ENCODE measurements around the gene SCN9A.

SCN9A gene

DNA sequence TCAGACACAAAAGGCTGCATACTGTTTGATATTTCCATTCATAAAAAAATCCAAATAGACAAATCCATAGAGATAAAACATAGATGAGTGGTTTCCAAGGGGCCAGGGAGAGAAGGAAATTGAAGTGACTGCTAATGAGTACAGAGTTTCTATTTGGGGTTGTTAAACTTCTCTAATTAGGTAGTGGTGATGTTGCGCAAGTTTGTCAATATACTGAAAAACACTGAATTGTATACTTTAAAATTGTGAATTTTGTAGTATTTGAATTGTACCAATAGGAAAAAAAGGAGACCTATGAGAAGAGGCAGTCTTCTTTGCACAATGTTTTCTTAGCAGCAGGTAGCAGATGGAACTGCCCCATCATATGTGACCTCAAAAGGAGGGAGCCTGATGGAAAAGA lies 71.1 kb downstream of the SCN9A start:
- in situ Hi-C loops (cut with HindIII; ENCODE audit: low pct_unique_long_range_greater_than_20kb, low sequenced_read_pairs) = no loop called here
- DNase-seq (ENCODE audit: low read depth in 1 of 2, low spot score in 1 of 2) = no peak
- TF ChIP-seq JUND (IDR thresholded peaks at IDR 0.05; ENCODE audit: low read depth) = no peak

DNA sequence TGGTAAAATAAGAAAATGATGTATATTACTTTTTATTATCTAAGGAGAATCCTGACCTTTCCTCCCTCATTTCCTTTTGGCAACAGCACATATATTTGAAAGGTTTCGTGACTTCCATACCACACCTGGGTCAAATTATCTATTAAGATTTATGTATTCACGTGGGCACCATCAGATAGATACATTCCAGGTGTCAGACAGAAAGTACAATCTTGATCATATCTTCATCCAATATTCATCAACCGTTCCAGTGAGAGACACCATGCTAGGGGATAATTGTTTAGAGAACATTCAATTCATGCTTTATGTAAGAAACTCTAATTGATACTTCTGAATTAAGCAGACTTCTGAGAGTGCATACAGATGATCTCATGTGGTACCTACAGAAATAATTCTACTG lies 73.7 kb downstream of the SCN9A start:
- no peak for DNase-seq (ENCODE audit: low read depth in 1 of 2, low spot score in 1 of 2)
- no peak for TF ChIP-seq JUND (IDR thresholded peaks at IDR 0.05; ENCODE audit: low read depth)
- in situ Hi-C loops (cut with HindIII; ENCODE audit: low pct_unique_long_range_greater_than_20kb, low sequenced_read_pairs) = no loop called here

DNA sequence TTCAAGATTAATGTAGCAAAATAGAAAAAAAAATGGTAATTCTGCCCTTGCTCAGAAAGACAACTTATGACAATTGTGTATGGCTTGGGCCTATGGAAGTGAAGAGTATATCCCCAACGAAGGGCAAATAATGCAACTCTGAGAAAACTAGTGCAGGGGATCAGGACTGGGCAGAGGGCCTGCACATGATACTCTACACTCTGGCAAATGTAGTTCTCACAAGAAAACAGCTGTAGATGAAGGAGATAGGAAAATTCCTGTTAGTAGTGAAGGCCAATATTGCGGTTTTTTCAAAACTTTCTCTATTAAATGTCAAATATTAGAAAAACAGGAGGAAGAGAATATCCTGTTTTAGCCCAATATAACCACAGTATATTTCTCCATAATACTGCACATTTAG lies 77.8 kb downstream of the SCN9A start:
- no peak for DNase-seq (ENCODE audit: low read depth in 1 of 2, low spot score in 1 of 2)
- no peak for TF ChIP-seq JUND (IDR thresholded peaks at IDR 0.05; ENCODE audit: low read depth)
- in situ Hi-C loops (cut with HindIII; ENCODE audit: low pct_unique_long_range_greater_than_20kb, low sequenced_read_pairs) = no loop called here

DNA sequence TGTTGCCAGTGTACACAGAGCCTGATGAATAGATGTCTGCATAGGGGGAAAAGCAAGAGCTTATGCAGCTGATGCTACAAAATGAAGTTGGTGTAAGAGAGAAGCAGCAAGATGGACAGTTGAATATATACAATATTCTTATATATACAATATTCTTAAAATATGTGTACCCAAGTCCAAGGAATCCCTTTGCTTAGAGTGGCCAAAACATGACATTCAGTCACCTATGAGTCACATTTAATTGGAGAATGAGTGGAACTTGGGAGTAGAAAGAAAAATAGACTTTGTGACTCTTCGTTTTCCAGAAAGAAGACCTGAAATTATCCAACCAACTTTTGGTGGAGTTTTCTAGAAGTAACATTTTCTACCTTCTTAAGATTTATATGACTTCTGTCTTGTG lies 81.8 kb downstream of the SCN9A start:
- in situ Hi-C loops (cut with HindIII; ENCODE audit: low pct_unique_long_range_greater_than_20kb, low sequenced_read_pairs) = no loop called here
- no peak for DNase-seq (ENCODE audit: low read depth in 1 of 2, low spot score in 1 of 2)
- no peak for TF ChIP-seq JUND (IDR thresholded peaks at IDR 0.05; ENCODE audit: low read depth)

DNA sequence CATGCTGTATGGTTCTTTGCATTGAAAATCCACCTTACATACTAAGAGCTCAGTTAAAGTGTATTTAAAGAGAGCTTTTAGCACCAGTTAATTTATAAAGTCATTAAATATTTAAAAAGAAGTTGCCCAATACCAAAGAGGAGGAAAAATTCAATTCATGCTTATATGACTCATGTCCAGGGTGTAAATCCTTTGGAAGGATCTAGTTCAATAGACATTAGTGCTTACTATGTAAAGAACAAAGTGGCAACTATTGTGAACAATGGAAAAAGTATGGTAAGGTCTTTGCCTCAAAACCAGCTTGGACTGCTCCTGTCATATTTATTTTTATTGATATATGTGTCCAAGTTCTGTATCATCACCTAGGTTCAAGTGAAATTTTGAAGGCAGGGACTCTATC lies 90.5 kb downstream of the SCN9A start:
- no peak for TF ChIP-seq JUND (IDR thresholded peaks at IDR 0.05; ENCODE audit: low read depth)
- in situ Hi-C loops (cut with HindIII; ENCODE audit: low pct_unique_long_range_greater_than_20kb, low sequenced_read_pairs) = no loop called here
- no peak for DNase-seq (ENCODE audit: low read depth in 1 of 2, low spot score in 1 of 2)

DNA sequence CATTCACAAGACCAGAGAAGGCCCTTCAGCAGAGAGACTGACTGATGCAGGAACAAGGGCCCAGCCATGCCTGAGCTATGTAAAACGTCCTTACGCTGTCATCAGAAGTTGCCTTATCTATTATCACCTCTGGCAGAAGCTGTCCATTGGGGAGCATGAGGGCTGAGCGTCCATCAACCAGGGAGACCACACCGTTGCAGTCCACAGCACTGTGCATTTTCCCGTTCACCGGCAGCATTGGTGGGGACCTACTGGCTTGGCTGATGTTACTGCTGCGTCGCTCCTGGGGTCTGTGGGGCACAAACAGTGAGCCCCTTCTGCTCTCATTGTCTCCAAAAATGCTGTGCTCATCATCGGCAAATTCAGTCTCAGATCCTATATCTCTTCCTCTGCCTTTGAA lies 91.4 kb downstream of the SCN9A start:
- no peak for TF ChIP-seq JUND (IDR thresholded peaks at IDR 0.05; ENCODE audit: low read depth)
- no peak for DNase-seq (ENCODE audit: low read depth in 1 of 2, low spot score in 1 of 2)
- in situ Hi-C loops (cut with HindIII; ENCODE audit: low pct_unique_long_range_greater_than_20kb, low sequenced_read_pairs) = no loop called here

DNA sequence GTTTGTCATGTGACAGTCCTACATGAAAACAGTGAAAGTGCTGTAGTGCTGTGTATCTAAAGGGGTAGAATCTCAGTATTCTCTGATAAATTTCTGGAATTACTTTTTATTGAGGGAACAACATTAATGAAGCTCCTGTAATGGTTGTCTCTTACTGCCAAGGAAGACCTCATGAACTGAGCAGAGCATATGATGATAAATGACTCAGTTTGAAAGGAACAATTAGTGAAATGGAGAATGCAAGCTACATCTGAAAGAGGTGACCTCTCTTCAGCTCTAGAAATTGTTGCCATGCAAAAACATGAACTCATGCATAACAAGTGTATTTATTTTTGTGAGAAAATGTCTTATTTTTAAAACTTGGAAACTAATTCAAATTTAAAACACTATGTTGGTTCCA lies 93.6 kb downstream of the SCN9A start:
- TF ChIP-seq JUND (IDR thresholded peaks at IDR 0.05; ENCODE audit: low read depth) = no peak
- in situ Hi-C loops (cut with HindIII; ENCODE audit: low pct_unique_long_range_greater_than_20kb, low sequenced_read_pairs) = no loop called here
- DNase-seq (ENCODE audit: low read depth in 1 of 2, low spot score in 1 of 2) = no peak

DNA sequence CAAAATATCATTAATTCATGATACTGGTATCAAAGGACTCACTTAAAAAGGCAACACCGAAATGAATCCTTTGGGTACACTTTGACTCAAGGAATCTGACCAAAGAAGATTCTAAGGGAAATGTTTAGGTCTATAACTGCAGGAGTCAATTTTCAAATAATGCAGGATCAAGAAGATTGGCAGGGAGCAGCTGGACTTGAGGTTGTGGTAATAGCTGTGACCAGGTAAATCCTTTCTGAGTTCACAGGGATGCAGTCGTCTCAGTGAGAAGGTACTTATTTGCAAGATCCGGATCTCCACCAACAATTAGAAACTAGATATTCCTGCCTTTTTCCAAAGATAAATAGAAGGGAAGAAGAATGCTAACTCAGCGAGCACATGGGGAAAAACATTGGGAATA lies 96.9 kb downstream of the SCN9A start:
- in situ Hi-C loops (cut with HindIII; ENCODE audit: low pct_unique_long_range_greater_than_20kb, low sequenced_read_pairs) = no loop called here
- no peak for DNase-seq (ENCODE audit: low read depth in 1 of 2, low spot score in 1 of 2)
- no peak for TF ChIP-seq JUND (IDR thresholded peaks at IDR 0.05; ENCODE audit: low read depth)

DNA sequence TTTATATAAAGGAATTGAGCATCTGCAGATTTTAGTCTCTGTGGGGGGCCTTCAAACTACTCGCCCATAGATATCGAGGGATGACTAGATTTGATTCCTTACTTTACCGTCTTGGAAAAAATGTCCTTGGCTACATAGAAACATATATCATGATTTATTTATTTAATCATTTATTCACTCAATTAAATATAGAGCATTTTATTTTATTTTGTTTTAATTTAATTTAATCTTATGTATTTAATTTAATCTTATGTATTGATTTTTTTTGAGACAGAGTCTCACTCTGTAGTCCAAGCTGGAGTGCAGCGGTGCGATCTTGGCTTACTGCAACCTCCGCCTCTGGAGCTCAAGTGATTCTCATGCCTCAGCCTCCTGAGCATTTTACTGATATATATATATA lies 105.4 kb downstream of the SCN9A start:
- in situ Hi-C loops (cut with HindIII; ENCODE audit: low pct_unique_long_range_greater_than_20kb, low sequenced_read_pairs) = no loop called here
- no peak for DNase-seq (ENCODE audit: low read depth in 1 of 2, low spot score in 1 of 2)
- TF ChIP-seq JUND (IDR thresholded peaks at IDR 0.05; ENCODE audit: low read depth) = no peak

DNA sequence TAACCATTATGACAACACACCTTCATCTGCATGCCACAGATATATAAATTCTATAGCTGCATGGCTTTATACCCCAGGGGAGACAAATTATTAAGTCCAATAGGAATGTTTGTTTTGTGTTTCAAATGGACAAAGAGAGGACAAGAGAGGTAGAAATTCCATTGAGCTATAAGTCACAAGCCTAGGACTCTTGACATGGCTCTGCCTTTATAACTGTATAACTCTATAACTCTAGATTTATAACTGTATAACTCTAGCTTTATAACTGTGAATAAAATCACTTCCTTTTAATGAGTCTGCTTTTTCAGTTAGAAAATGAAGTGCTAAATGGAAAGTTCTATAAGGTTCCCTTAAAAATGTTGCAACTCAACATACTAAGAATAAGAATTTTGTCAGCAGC lies 106.4 kb downstream of the SCN9A start:
- no peak for TF ChIP-seq JUND (IDR thresholded peaks at IDR 0.05; ENCODE audit: low read depth)
- DNase-seq (ENCODE audit: low read depth in 1 of 2, low spot score in 1 of 2) = no peak
- in situ Hi-C loops (cut with HindIII; ENCODE audit: low pct_unique_long_range_greater_than_20kb, low sequenced_read_pairs) = no loop called here

DNA sequence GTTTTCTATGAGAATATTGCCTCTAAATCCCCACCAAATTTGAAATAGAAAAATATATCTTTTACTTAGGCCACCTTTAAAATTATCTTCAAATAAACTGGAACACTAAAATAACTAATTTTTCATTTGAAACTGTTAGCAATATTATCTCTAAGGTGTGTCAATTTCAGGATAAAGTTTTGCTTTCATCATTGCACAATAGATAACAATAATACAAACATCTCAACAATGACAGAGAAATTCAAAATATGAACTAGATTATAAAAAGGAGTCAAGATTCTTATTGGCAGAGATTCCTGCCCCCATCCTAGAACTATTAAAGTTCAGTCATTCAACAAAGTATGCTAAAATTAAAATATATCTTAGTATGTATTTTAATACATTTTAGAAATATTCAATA lies 117.9 kb downstream of the SCN9A start:
- no peak for TF ChIP-seq JUND (IDR thresholded peaks at IDR 0.05; ENCODE audit: low read depth)
- in situ Hi-C loops (cut with HindIII; ENCODE audit: low pct_unique_long_range_greater_than_20kb, low sequenced_read_pairs) = no loop called here

DNA sequence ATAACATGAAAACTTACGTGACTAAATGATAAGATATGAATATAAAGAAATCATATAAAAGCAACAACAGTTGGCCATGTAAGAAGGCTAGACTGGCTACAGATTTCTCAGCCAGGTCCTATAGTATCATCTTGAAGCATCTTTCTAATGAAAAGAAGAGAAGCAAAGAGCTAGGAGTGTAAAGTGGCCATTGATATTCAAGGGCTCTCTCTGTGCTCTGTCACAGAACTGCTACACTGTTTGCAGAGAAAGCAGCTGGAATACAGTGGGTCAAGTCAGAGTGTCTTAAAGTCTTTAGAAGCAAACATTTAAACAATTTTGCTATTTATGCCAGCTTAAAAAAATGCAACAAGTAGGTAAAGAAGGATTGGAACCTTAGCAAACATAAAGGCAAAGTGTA lies 118.8 kb downstream of the SCN9A start:
- in situ Hi-C loops (cut with HindIII; ENCODE audit: low pct_unique_long_range_greater_than_20kb, low sequenced_read_pairs) = no loop called here
- no peak for DNase-seq (ENCODE audit: low read depth in 1 of 2, low spot score in 1 of 2)
- no peak for TF ChIP-seq JUND (IDR thresholded peaks at IDR 0.05; ENCODE audit: low read depth)

More for the DNA sequence above, 117.9 kb downstream of the SCN9A start:
- no peak for DNase-seq (ENCODE audit: low read depth in 1 of 2, low spot score in 1 of 2)

DNA sequence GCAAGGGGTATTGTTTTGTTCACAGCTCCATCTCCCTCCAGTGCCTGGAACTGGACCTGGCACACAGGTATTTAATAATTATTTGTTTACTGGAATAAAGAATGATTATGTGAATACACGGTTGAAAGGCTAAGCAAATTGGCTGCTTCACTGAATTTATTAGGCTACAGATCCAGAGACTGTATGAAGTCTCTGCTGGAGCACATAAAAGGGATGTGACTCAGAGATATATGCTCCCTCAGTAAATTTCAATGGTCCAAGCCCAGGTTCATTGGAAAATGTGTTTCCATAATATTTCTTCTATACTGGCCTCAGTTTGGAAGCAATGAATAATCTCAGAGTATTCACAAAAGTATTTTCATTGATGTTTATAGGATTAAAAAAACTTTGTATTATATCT lies 126.4 kb downstream of the SCN9A start:
- in situ Hi-C loops (cut with HindIII; ENCODE audit: low pct_unique_long_range_greater_than_20kb, low sequenced_read_pairs) = no loop called here
- no peak for DNase-seq (ENCODE audit: low read depth in 1 of 2, low spot score in 1 of 2)
- TF ChIP-seq JUND (IDR thresholded peaks at IDR 0.05; ENCODE audit: low read depth) = no peak

DNA sequence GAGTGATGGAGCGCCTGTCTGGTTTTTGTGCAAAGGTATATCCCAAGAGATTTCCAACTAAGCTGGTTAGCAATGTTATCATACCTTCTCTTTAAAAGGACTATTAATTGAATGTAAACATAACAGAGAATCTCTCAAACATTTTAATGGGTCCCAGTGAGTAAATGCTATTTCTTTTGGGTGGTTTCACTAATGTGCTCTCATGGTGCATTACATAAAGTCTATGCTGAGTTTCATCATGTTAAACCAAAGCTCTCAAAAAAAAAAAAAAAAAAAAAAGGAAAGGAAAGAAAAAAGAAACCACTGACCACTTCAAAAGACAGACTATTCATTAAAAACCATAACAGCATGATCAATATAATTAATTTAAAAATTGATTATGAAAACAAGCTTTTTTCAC lies 128.8 kb downstream of the SCN9A start:
- in situ Hi-C loops (cut with HindIII; ENCODE audit: low pct_unique_long_range_greater_than_20kb, low sequenced_read_pairs) = no loop called here
- no peak for TF ChIP-seq JUND (IDR thresholded peaks at IDR 0.05; ENCODE audit: low read depth)
- no peak for DNase-seq (ENCODE audit: low read depth in 1 of 2, low spot score in 1 of 2)

DNA sequence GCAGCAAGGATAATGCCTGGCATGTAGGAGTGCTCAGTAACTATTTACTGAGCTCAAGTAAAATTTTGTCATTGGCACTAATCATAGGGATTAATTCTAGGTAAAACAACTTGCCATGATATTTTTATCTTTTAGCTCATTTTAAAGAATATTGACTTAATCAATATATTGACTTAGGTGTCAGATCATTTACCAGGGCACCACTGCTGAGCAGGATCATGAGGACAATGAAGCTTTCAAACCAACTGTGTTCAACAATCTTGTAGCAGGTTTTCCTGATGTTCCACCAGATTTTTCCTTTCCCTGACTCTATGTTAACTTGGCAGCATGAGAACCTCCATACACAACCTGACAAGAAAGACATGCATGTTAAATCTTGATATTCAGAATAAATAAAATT lies 133.4 kb downstream of the SCN9A start:
- no peak for DNase-seq (ENCODE audit: low read depth in 1 of 2, low spot score in 1 of 2)
- no peak for TF ChIP-seq JUND (IDR thresholded peaks at IDR 0.05; ENCODE audit: low read depth)
- in situ Hi-C loops (cut with HindIII; ENCODE audit: low pct_unique_long_range_greater_than_20kb, low sequenced_read_pairs) = no loop called here

Data from T47D (cell line).